Panc1 (cell line): Measurements from ENCODE around the gene ECD. TPM values are rescaled to one million over a fixed set of nuclear protein-coding genes. Genes with fewer than 3 reads are reported as not detected.

Experiments
- ATAC-seq: fragments of 200-7000 bp; cut with Tn5 transposase; 2 replicates; pipeline ENCODE4 v1.9.1; 2020; ENCODE audit warnings: mild to moderate bottlenecking, moderate library complexity
- BruUV-seq: library from RNA; stranded (reverse); fragments of 400-500 nt; replicated peaks from 2 replicates; lab custom pipeline; 2021; lab: Mats Ljungman, UMichigan
- CTCF ChIA-PET: fragments of 300-600 bp; sonication (Branson Sonifier 250); formaldehyde crosslinking; loops from one replicate; lab custom pipeline; 2022; ENCODE audit warnings: antibody characterized with exemption; lab: Charles Lee
- POLR2A ChIA-PET: fragments of 300-600 bp; sonication (Branson Sonifier 250); formaldehyde crosslinking; loops from one replicate; lab custom pipeline; 2022; ENCODE audit warnings: antibody characterized with exemption; lab: Charles Lee
- DNase-seq: peaks from one replicate; pipeline ENCODE4 v3.0.0-alpha.2; 2010; ENCODE audit warnings: low read depth, low spot score
- H3K27ac ChIP-seq: 2 replicates; pipeline ENCODE4 v1.5.1; 2011; ENCODE audit warnings: mild to moderate bottlenecking, low read length, inconsistent platforms
- H3K27me3 ChIP-seq: fragments of 200-500 bp; sonication (Bioruptor generic); 2 replicates; pipeline ENCODE4 v1.6.0; 2014; ENCODE audit warnings: low read length, inconsistent platforms; ENCODE audit not compliant: control insufficient read depth, insufficient read depth
- H3K36me3 ChIP-seq: fragments of 200-500 bp; sonication (Bioruptor generic); 2 replicates; pipeline ENCODE4 v1.5.1; 2014; ENCODE audit warnings: inconsistent platforms, mild to moderate bottlenecking, low read length, moderate library complexity; ENCODE audit not compliant: control insufficient read depth, insufficient read depth
- H3K4me1 ChIP-seq: 2 replicates; pipeline ENCODE4 v1.5.1; 2011; ENCODE audit warnings: inconsistent platforms, mild to moderate bottlenecking, low read length, moderate library complexity; ENCODE audit not compliant: control insufficient read depth, insufficient read depth
- H3K4me3 ChIP-seq, 2 experiments: 2 replicates each; pipeline ENCODE4 v1.5.1; 2011 to 2012; ENCODE audit warnings: low read depth in 2 of 2, low read length in 2 of 2, mild to moderate bottlenecking in 2 of 2, inconsistent platforms in 1 of 2, moderate library complexity in 1 of 2
- H3K9me3 ChIP-seq: fragments of 200-500 bp; sonication (Bioruptor generic); 2 replicates; pipeline ENCODE4 v1.5.1; 2014; ENCODE audit warnings: low read depth, mild to moderate bottlenecking, inconsistent platforms, low read length, moderate library complexity; ENCODE audit not compliant: control insufficient read depth, insufficient read depth
- CTCF ChIP-seq: fragments of 450-650 bp; IDR thresholded peaks from 2 replicates; pipeline ENCODE4 v1.5.1; 2017; ENCODE audit warnings: mild to moderate bottlenecking
- POLR2AphosphoS5 ChIP-seq: IDR thresholded peaks from 2 replicates; pipeline ENCODE4 v1.6.1; 2012; ENCODE audit warnings: mild to moderate bottlenecking, low read depth, low read length, moderate library complexity
- REST ChIP-seq, 2 experiments: IDR thresholded peaks; 2 replicates each; pipeline ENCODE4 v1.6.1; 2011 to 2012; ENCODE audit warnings: low read depth in 2 of 2, control low read depth in 1 of 2, low read length in 1 of 2, mild to moderate bottlenecking in 1 of 2, moderate library complexity in 1 of 2; ENCODE audit not compliant: insufficient read depth in 1 of 2
- SIN3A ChIP-seq: IDR thresholded peaks from 2 replicates; pipeline ENCODE4 v1.6.1; 2012; ENCODE audit warnings: low read depth, mild to moderate bottlenecking, low read length, moderate library complexity, borderline replicate concordance; ENCODE audit not compliant: insufficient read depth
- TCF7L2 ChIP-seq: IDR thresholded peaks from 2 replicates; pipeline ENCODE4 v1.6.1; 2011; ENCODE audit warnings: mild to moderate bottlenecking, low read depth, low read length, inconsistent platforms
- in situ Hi-C: cut with HindIII; loops from 2 replicates; pipeline ENCODE4 v1.10.0; 2016; ENCODE audit warnings: low sequenced_read_pairs, low pct_unique_long_range_greater_than_20kb
- intact Hi-C: fragments of 100-400 bp; cut with micrococcal nuclease; formaldehyde crosslinking; loops from one replicate; pipeline ENCODE4 v1.10.0; 2022; ENCODE audit not compliant: unreplicated experiment
- total RNA-seq: library from RNA; stranded (reverse); gene quantifications from one replicate; pipeline ENCODE4 v1.2.1, GENCODE V29; 2021; ENCODE audit not compliant: unreplicated experiment

ECD gene
- total RNA-seq, 1 experiment from 2014 or later, result 53.9 TPM

- no peak for DNase-seq
- Histone ChIP-seq H3K36me3 (no peaks in the 10 kb centered on the region), H3K4me1 (no peaks in the 10 kb centered on the region), H3K9me3 (no peaks in the 10 kb centered on the region), H3K27ac (no peak overlapping the region), H3K4me3 (no peak overlapping the region), H3K27me3 (no peaks in the 10 kb centered on the region)
- no peak for ATAC-seq
- BruUV-seq, result no TSS peak
- POLR2A ChIA-PET, result no interaction called here
- CTCF ChIA-PET, result interaction anchor here (0.7 kb wide), 1 partner anchor 19 kb away, joined by 5 read pairs; no protein-coding TSS in a partner anchor
- TF ChIP-seq REST (IDR thresholded peaks at IDR 0.05; ENCODE audit: insufficient read depth in 1 of 2, low read depth in 2 of 2, low read length in 1 of 2), result no peak
- TF ChIP-seq TCF7L2, result no peak
- no peak for TF ChIP-seq SIN3A
- in situ Hi-C loops (no loop called here), intact Hi-C loops (no loop called here)
These were observed 22.4 kb upstream of the ECD start for GRCh38 chr10:73190188-73190587.

- no TSS peak for BruUV-seq
- in situ Hi-C loops (no loop called here), intact Hi-C loops (no loop called here)
- ChIA-PET CTCF (no interaction called here), POLR2A (no interaction called here)
- H3K4me3 ChIP-seq, result no peak overlapping the region
- no peaks in the 10 kb centered on the region for H3K4me1 ChIP-seq
- no peak for TF ChIP-seq TCF7L2
- no peak for TF ChIP-seq REST (IDR thresholded peaks at IDR 0.05; ENCODE audit: insufficient read depth in 1 of 2, low read depth in 2 of 2, low read length in 1 of 2)
- no peak for TF ChIP-seq SIN3A
- no peak for TF ChIP-seq POLR2AphosphoS5
- TF ChIP-seq CTCF, result no peak
- no peak for ATAC-seq
- no peak for DNase-seq
- H3K27me3 ChIP-seq, result no peaks in the 10 kb centered on the region
- no peaks in the 10 kb centered on the region for H3K9me3 ChIP-seq
- no peak overlapping the region for H3K27ac ChIP-seq
- no peaks in the 10 kb centered on the region for H3K36me3 ChIP-seq
These were observed 18.5 kb upstream of the ECD start for GRCh38 chr10:73186266-73186665.
